ENCODE results near the gene TOMM40. TPM values are rescaled to one million over a fixed set of nuclear protein-coding genes. Genes with fewer than 3 reads are reported as not detected.
"Not testable (repeated sequence)": the region's sequence is repeated elsewhere in the genome, so short reads cannot be mapped to it uniquely, and the experiment has no call there.

The TOMM40 gene
- total and polyA plus RNA-seq, 9 of the 15 experiments (the other 6 are each of a cell fraction or from before 2014, with no cell fraction given), result 0.89 to 290 (median 160) TPM

DNA sequence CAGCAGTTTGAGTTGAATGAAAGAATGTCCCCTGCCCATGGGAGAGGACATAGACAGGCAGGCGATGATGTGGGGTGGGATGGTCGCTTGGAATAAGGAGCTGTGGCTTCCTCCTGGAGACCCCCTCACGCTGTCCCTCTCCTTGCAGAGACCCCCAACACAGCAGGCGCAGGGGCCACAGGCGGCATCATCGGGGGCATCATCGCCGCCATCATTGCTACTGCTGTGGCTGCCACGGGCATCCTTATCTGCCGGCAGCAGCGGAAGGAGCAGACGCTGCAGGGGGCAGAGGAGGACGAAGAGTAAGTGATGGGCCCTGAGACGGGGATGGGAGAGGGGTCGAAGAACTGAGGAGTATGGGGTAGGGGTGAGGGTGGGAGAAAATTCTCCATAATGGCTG lies 9.0 kb upstream of the TOMM40 start:
- H4K20me1 ChIP-seq (replicated peaks; ENCODE audit: control insufficient read depth, insufficient read depth, low read length), result no peaks in the 10 kb centered on the region
- FAIRE-seq, result no peak
- H2AFZ ChIP-seq (ENCODE audit: low read depth, low read length), result no peak overlapping the region
- no peak for ATAC-seq
- no peak for TF ChIP-seq JUN (IDR thresholded peaks at IDR 0.05; ENCODE audit: borderline replicate concordance, low read depth, low read length)
- TF ChIP-seq JUN (CRISPR knock-in tag; IDR thresholded peaks at IDR 0.05; ENCODE audit: borderline replicate concordance), result no peak
- TF ChIP-seq CBFA2T2 (conservative IDR thresholded peaks at IDR 0.05), result no peak
- TF ChIP-seq, protein P1, sequence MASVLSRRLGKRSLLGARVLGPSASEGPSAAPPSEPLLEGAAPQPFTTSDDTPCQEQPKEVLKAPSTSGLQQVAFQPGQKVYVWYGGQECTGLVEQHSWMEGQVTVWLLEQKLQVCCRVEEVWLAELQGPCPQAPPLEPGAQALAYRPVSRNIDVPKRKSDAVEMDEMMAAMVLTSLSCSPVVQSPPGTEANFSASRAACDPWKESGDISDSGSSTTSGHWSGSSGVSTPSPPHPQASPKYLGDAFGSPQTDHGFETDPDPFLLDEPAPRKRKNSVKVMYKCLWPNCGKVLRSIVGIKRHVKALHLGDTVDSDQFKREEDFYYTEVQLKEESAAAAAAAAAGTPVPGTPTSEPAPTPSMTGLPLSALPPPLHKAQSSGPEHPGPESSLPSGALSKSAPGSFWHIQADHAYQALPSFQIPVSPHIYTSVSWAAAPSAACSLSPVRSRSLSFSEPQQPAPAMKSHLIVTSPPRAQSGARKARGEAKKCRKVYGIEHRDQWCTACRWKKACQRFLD (CRISPR knock-in tag; IDR thresholded peaks at IDR 0.05), result no peak
- TF ChIP-seq TRIM28 (IDR thresholded peaks at IDR 0.05), result no peak
- TF ChIP-seq, protein P2, sequence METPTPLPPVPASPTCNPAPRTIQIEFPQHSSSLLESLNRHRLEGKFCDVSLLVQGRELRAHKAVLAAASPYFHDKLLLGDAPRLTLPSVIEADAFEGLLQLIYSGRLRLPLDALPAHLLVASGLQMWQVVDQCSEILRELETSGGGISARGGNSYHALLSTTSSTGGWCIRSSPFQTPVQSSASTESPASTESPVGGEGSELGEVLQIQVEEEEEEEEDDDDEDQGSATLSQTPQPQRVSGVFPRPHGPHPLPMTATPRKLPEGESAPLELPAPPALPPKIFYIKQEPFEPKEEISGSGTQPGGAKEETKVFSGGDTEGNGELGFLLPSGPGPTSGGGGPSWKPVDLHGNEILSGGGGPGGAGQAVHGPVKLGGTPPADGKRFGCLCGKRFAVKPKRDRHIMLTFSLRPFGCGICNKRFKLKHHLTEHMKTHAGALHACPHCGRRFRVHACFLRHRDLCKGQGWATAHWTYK (CRISPR knock-in tag; IDR thresholded peaks at IDR 0.05), result no peak
- TF ChIP-seq, protein P3, sequence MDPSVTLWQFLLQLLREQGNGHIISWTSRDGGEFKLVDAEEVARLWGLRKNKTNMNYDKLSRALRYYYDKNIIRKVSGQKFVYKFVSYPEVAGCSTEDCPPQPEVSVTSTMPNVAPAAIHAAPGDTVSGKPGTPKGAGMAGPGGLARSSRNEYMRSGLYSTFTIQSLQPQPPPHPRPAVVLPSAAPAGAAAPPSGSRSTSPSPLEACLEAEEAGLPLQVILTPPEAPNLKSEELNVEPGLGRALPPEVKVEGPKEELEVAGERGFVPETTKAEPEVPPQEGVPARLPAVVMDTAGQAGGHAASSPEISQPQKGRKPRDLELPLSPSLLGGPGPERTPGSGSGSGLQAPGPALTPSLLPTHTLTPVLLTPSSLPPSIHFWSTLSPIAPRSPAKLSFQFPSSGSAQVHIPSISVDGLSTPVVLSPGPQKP (CRISPR knock-in tag; IDR thresholded peaks at IDR 0.05), result no peak
- POLR2A ChIA-PET, result interaction anchor here (1.8 kb wide), 1 partner anchor 13 kb away, joined by 4 read pairs; no protein-coding TSS in a partner anchor
- no peaks in the 10 kb centered on the region for H3K27me3 ChIP-seq (ENCODE audit: control insufficient read depth in 2 of 2, insufficient read depth in 2 of 2, low read length in 2 of 2)
- 86% methylated on average over 11 of the region's 15 CpGs for WGBS (ENCODE audit: insufficient coverage, low coverage, missing lambda C conversion rate)
- CTCF ChIA-PET (ENCODE audit: low intra/inter-chr PET ratio), result no interaction called here
- in situ Hi-C loops (cut with MboI) (no loop called here), intact Hi-C loops (cut with micrococcal nuclease) (no loop called here)
- H3K4me2 ChIP-seq (ENCODE audit: insufficient read depth, low read length), result no peak overlapping the region
- no peak overlapping the region for H3K4me3 ChIP-seq
- H3K9ac ChIP-seq (ENCODE audit: insufficient read depth in 1 of 2, low read depth in 2 of 2, low read length in 2 of 2), result 0 out of 4 replicates have a peak overlapping the region, but pooled peaks of 1 of the 2 experiments have one; percentile 23
- H3K27ac ChIP-seq (ENCODE audit: extremely low read depth, low read depth, low read length), result no peak overlapping the region
- no peaks in the 10 kb centered on the region for H3K9me3 ChIP-seq (replicated peaks; ENCODE audit: control insufficient read depth, insufficient read depth, low read depth, low read length)
- H3K9me1 ChIP-seq (ENCODE audit: control insufficient read depth, insufficient read depth, low read length), result no peaks in the 10 kb centered on the region
- no peaks in the 10 kb centered on the region for H3K79me2 ChIP-seq (ENCODE audit: control insufficient read depth, insufficient read depth, low read length)
- no TSS peak for BruUV-seq (replicated peaks)
- H3K4me1 ChIP-seq (replicated peaks in 1 of 2; ENCODE audit: control insufficient read depth in 2 of 2, insufficient read depth in 2 of 2, low read length in 2 of 2), result peaks cover 0 to 23% of the 10 kb centered on the region in 2 experiments; a peak in 2 of 5 replicates
- no peak for DNase-seq (ENCODE audit: extremely low read depth in 1 of 4, low spot score in 3 of 4)
- H3K36me3 ChIP-seq (ENCODE audit: control insufficient read depth, insufficient read depth, low read length), result peaks cover 34% of the 10 kb centered on the region; the same call in 1 of the 3 replicates

DNA sequence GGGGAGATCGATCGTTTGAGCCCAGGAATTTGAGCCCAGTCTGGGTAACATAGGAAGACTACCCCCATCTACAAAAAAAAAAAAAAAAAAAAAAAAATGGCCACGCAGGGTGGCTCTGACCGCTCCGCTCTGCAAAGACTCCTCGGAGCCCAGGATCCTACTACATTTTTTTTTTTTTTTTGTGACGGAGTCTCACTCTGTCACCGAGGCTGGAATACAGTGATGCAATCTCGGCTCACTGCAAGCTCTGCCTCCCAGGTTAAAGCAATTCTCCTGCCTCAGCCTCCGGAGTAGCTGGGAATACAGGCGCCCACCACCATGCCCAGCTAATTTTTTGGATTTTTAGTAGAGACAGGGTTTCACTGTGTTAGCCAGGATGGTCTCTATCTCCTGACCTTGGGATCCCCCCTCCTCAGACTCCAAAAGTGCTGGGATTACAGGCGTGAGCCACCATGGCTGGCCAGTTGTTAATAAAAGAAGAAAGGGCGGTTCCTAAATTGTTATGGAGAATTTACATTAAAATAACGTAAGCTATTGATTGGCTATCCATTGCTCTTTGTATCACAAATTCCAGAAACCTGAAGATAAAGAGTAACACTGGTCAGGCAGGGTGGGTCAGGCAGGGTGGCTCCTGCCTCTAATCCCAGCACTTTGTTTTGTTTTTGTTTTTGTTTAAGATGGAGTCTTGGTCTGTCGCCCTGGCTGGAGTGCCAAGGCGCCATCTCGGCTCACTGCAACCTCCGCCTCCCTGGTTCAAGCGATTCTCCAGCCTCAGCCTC lies 8.2 kb upstream of the TOMM40 start:
- BruUV-seq (replicated peaks), result not testable (repeated sequence)

More for the DNA sequence above, 8.2 kb upstream of the TOMM40 start:
- ATAC-seq; H4K20me1 ChIP-seq (replicated peaks; ENCODE audit: control insufficient read depth, insufficient read depth, low read length); H3K9me1 ChIP-seq (ENCODE audit: control insufficient read depth, insufficient read depth, low read length); intact Hi-C loops (cut with micrococcal nuclease); H3K27me3 ChIP-seq (ENCODE audit: control insufficient read depth in 2 of 2, insufficient read depth in 2 of 2, low read length in 2 of 2); H3K27ac ChIP-seq (ENCODE audit: extremely low read depth, low read depth, low read length); CTCF ChIA-PET (ENCODE audit: low intra/inter-chr PET ratio); H3K4me2 ChIP-seq (ENCODE audit: insufficient read depth, low read length); H2AFZ ChIP-seq (ENCODE audit: low read depth, low read length); FAIRE-seq; DNase-seq (ENCODE audit: extremely low read depth in 1 of 4, low spot score in 3 of 4); H3K4me3 ChIP-seq; H3K9me3 ChIP-seq (replicated peaks; ENCODE audit: control insufficient read depth, insufficient read depth, low read depth, low read length); H3K79me2 ChIP-seq (ENCODE audit: control insufficient read depth, insufficient read depth, low read length); H3K9ac ChIP-seq (ENCODE audit: insufficient read depth in 1 of 2, low read depth in 2 of 2, low read length in 2 of 2); in situ Hi-C loops (cut with MboI): not testable (repeated sequence)
- WGBS (ENCODE audit: insufficient coverage, low coverage, missing lambda C conversion rate), result 84% methylated on average over 15 of the region's 19 CpGs
- Histone ChIP-seq H3K4me1 (replicated peaks in 1 of 2; ENCODE audit: control insufficient read depth in 2 of 2, insufficient read depth in 2 of 2, low read length in 2 of 2) (peaks cover 0 to 23% of the 10 kb centered on the region in 2 experiments; a peak in 2 of 5 replicates), H3K36me3 (ENCODE audit: control insufficient read depth, insufficient read depth, low read length) (peaks cover 32% of the 10 kb centered on the region; the same call in 1 of the 3 replicates)
- POLR2A ChIA-PET, result interaction anchor here (0.6 to 1.8 kb wide), 2 partner anchors 13 to 18 kb away, joined by 3 to 4 read pairs; no protein-coding TSS in a partner anchor

Measured in K562 (cell line).